OCI-LY3 (cell line): ENCODE data around the gene URB1.

Source experiments
- CTCF ChIP-seq: fragments of 200-600, 300-600 bp; sonication (generic); IDR thresholded peaks from 2 replicates; pipeline ENCODE4 v1.5.1; 2014; ENCODE audit warnings: antibody characterized with exemption, low read length, low read depth
- EZH2phosphoT487 ChIP-seq: fragments of 200-600 bp; shearing (Covaris generic); IDR thresholded peaks from 2 replicates; pipeline ENCODE4 v1.6.1; 2018; ENCODE audit warnings: antibody characterized with exemption, mixed run types, low read depth

- no peak for TF ChIP-seq CTCF
- no peak for TF ChIP-seq EZH2phosphoT487
Observed at GRCh38 chr21:32299695-32300094, 93.1 kb downstream of the URB1 start.
